NCI-H1092 (cell line): ENCODE measurements around the gene STUB1.
A peak's percentile ranks its signal among the peaks of the same experiment; 100 is the strongest.

Experiments
- DNase-seq: peaks from one replicate; lab custom pipeline; 2025; lab: John Stamatoyannopoulos, UW

Gene STUB1

DNA sequence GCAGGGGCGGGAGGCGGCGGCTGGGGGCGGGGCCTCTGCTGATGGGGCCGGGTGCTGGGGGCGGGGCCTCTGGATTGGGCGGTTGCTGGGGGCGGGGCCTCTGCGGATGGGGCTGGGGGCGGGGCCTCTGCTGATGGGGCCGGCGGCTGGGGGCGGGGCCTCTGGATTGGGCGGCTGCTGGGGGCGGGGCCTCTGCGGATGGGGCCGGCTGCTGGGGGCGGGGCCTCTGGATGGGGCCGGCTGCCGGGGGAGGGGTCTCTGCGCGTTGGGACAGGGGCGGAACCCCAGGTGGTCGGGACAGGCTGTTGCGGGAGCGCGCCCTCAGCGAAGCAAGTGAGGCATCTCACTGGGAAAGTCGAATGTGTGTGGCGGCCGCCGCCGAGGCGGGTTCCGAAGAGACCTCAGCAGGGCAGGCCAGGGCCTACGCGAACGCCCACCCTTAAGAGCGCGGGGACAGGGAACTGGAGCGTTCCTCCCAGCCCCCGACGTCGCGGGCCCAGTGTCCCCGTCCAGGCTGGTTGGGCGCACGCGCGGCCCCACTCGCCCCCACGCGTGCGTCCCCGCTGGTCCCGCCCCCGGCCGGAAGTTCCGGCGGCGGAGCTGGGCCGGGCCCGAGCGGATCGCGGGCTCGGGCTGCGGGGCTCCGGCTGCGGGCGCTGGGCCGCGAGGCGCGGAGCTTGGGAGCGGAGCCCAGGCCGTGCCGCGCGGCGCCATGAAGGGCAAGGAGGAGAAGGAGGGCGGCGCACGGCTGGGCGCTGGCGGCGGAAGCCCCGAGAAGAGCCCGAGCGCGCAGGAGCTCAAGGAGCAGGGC lies at the start of gene STUB1:
TSS of gene STUB1 (plus strand) at position 597 of the 811 bp plus-strand sequence. CDS start at position 713, 116 bp downstream.
- peak; percentile 83 for DNase-seq

DNA sequence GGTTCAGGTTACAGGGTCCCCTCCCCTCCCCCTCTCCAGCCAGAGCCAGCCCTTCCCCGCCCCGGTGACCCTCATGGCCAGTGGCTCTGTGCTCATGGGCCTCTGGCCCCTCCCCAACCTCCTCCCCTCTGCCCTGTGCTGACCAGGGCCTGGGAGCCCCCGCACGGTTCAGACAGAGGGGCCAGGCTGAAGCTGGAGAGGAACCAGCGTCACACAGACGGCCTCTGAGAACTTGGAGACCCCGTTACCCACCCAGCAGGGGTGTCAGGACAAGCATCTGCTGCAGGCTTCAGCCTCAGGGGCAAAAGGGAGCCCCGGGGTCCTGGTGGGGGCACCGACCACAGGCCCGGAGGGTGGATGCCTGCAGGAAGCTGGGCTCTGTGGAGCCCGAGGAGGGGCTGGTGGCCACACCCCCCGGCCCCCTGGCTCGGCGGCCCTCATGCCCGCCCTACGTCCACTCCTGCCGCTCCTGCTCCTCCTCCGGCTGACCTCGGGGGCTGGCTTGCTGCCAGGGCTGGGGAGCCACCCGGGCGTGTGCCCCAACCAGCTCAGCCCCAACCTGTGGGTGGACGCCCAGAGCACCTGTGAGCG lies 49.3 kb upstream of the STUB1 start, which contains the start of gene WFIKKN1:
TSS of gene WFIKKN1 (plus strand) at position 171 of the 591 bp plus-strand sequence. CDS start at position 440, 269 bp downstream.
- no peak for DNase-seq

DNA sequence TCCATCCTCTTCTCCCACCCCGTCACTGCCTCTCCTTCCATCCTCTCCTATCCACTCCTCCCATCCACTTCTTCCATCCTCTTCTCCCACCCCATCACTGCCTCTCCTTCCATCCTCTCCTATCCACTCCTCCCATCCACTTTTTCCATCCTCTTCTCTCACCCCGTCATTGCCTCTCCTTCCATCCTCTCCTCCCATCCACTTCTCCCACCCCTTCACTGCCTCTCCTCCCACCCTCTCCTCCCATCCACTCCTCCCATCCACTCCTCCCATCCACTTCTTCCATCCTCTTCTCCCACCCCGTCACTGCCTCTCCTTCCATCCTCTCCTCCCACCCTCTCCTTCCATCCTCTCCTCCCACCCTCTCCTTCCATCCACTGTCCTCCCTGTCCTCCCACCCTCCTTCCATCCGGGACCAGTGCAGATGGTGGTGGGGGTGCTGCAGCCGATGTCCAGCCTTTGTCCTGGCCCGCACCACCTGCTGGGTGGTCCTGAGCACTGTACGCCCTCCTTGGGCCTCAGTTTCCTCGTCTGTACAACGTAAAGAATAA lies 48.3 kb upstream of the STUB1 start:
- DNase-seq, result no peak

DNA sequence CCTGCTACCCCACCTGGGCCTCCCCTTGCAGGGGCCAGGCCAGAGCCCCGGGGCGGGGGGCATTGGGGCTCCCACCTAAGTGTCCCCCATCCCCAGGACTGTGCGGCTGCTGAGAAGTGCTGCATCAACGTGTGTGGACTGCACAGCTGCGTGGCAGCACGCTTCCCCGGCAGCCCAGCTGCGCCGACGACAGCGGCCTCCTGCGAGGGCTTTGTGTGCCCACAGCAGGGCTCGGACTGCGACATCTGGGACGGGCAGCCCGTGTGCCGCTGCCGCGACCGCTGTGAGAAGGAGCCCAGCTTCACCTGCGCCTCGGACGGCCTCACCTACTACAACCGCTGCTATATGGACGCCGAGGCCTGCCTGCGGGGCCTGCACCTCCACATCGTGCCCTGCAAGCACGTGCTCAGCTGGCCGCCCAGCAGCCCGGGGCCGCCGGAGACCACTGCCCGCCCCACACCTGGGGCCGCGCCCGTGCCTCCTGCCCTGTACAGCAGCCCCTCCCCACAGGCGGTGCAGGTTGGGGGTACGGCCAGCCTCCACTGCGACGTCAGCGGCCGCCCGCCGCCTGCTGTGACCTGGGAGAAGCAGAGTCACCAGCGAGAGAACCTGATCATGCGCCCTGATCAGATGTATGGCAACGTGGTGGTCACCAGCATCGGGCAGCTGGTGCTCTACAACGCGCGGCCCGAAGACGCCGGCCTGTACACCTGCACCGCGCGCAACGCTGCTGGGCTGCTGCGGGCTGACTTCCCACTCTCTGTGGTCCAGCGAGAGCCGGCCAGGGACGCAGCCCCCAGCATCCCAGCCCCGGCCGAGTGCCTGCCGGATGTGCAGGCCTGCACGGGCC lies 47.5 kb upstream of the STUB1 start:
- no peak for DNase-seq

DNA sequence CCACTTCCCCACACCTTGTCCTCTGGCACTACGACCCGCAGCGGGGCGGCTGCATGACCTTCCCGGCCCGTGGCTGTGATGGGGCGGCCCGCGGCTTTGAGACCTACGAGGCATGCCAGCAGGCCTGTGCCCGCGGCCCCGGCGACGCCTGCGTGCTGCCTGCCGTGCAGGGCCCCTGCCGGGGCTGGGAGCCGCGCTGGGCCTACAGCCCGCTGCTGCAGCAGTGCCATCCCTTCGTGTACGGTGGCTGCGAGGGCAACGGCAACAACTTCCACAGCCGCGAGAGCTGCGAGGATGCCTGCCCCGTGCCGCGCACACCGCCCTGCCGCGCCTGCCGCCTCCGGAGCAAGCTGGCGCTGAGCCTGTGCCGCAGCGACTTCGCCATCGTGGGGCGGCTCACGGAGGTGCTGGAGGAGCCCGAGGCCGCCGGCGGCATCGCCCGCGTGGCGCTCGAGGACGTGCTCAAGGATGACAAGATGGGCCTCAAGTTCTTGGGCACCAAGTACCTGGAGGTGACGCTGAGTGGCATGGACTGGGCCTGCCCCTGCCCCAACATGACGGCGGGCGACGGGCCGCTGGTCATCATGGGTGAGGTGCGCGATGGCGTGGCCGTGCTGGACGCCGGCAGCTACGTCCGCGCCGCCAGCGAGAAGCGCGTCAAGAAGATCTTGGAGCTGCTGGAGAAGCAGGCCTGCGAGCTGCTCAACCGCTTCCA lies 46.7 kb upstream of the STUB1 start:
- no peak for DNase-seq

GRCh38 chr16:634051-634670 lies 46.0 kb upstream of the STUB1 start:
- DNase-seq, result no peak

- no peak for DNase-seq
Measured at GRCh38 chr16:634996-635395, 45.2 kb upstream of the STUB1 start.

DNA sequence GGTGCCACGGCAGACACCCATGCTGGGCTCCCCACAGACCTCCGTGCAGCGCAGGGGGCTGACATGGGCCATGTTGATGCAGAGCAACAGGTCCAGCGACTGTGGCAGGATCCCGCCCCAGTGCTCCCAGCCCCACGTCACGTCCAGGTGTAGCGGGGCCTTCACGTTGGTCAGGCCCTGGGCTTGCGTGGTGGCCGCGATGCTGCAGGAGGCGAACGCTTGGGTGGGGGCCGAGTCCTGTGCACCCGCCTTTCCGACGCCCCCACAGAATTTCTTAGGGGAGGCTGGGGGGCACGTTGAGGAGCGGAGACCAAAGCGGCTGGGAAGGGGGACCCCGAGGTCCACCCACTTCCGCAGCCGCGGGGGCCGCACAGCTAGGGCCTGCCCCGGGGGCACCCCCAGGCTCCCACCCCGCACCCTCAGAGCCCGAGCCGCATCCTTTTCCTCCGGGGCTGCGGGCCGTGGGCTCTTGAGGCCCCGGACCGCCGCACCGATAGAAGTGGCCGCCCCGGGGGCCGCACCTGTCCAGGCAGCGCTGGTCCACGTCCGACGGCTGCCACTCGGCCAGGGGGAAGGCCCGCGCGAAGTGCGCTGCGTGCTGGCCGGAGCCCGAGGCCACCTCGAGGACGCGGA lies 44.5 kb upstream of the STUB1 start:
- DNase-seq, result no peak

DNA sequence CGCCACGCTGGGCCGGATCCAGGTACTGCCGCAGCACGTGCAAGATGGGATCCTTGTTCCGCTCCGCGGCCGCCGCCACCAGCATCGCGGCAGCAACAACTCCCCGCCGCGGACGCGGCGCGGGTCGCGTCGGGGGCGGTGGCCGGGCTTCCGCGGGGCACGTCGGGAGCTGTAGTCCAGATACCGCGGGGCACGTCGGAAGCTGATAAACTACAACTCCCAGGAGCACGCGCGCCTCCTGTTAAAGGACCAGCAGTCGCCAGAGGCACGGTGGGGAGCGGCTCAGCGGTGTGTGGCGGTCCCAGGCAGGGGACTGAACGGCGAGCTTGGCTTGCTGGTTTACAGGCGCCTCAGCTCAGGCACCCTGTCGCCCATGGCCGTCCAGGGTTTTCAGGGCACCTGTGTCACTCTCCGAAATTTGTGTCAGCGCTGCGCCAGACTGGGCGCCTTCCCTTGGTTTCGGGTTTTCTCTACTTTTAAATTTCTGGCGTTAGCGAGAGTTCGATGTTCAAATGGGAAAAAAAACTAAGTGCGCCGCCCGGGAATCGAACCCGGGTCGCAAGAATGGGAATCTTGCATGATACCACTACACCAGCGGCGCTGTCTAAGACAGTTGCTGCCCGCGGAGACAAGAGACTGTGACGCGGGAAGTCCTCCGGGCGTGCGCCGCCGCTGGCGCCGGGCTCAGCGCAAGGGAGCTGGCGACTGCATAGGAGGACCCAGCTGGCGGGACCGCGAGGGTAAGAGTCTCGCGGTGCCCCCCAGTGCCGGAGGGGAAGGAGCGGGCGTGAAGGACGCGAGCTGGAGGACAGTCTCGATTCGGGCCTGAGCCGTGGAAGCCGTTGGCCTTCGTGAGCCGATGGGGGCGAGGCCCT lies 43.8 kb upstream of the STUB1 start, which contains the start of gene METTL26:
TSS of gene METTL26 (minus strand) at position 100 of the 875 bp plus-strand sequence. CDS start at position 85, 15 bp downstream.
- DNase-seq, result peak; percentile 95

GRCh38 chr16:637081-638018 lies 42.9 kb upstream of the STUB1 start:
- peak; percentile 91 for DNase-seq

DNA sequence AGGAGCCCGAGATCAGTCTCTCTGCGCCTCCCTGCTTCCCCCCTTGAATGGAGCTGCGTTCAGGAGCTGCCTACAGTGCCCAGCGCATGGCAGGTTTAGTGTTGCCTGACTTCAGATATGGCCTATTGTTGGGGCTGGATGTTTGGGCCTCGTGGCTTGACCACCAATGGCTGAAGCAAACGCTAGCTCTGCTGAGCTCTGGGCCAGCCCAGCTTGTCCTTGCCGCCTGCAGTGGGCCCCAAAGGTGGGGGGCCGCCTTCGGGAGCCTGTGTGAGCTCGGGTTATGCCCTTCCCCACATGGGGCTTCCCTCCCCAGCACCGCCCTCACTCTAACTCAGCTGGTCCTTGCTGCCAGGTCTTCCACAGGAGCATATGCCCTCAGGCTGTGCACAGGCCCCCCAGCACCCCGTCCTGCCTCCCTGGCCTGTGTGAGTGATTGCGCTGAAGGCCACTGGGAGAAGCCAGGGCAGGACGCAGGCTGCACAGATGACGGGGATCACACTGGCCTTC lies 42.1 kb upstream of the STUB1 start:
- no peak for DNase-seq

DNA sequence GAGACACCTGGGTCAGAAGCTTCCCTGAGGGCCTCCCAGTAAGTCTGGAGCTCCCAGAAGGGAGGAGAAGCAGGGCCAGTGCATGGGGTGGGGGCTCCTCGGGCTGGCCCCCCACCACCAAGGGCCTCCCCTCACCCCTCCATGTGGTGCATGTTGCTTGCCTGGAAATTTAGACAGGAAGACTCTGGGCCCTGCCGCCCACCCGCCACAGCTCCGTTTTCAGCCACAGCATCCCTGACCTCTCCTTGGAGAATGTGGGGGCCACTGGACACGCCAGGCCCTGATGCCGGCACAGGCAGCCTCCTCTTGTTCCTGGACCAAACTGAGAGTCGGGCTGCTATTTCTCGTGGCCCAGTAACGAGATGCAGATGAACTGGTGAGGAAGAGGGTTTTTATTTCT lies 41.4 kb upstream of the STUB1 start:
- no peak for DNase-seq

DNA sequence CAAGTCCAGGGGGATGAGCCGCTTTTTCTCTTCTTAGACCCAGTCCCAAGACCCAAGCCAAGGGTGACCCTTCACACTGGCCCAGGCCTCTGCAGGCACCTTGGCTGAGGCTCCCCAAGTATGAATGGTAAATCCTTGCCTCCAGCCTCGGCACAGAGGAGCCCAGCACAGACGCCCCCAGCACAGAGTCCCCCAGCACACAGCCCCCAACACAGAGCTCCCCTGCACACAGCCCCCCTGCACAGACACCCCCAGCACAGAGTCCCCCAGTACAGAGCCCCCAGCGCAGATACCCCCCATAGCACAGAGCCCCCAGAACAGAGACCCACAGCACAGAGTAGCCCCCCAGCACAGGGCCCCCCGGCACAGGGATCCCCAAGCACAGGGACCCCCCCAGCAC lies 39.6 kb upstream of the STUB1 start:
- DNase-seq, result no peak

DNA sequence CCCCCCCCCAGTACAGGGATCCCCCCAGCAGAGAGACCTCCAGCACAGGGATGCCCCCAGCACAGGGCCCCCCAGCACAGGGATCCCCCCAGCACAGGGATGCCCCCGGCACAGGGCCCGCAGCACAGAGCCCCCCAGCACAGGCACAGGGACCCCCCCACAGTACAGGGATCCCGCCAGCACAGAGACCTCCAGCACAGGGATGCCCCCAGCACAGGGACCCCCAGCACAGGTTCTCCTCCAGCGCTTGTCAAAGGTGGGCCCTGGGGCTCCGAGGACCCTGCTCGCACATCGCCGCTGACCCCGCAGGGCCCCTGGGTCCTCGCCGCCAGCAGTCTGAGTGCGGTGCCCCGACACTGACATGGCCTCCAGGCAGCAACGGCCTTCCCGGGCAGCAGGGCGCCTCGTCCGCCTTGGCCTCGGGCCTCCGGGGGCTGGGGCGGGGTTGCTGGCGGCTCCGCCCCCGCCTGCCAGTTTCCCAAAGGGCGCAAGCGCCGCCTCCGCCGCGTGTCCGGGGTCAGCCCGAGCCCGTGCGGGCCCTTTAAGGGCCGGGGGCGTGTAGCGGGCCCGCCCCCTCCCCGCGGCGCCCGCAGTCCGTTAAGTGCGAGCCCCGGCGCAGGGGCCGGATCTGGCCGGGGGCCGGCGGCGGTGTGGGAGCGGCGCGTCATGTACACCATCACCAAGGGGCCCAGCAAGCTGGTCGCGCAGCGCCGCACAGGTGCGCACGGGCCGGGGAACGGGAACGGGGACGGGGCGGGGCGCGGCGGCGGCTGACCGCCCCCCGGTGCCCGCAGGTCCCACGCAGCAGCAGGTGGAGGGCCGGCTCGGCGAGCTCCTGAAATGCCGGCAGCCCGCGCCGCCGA lies 38.7 kb upstream of the STUB1 start, which contains the start of gene MCRIP2:
TSS of gene MCRIP2 (plus strand) at position 503 of the 863 bp plus-strand sequence. CDS start at position 667, 164 bp downstream.
- DNase-seq, result peak; percentile 43

DNA sequence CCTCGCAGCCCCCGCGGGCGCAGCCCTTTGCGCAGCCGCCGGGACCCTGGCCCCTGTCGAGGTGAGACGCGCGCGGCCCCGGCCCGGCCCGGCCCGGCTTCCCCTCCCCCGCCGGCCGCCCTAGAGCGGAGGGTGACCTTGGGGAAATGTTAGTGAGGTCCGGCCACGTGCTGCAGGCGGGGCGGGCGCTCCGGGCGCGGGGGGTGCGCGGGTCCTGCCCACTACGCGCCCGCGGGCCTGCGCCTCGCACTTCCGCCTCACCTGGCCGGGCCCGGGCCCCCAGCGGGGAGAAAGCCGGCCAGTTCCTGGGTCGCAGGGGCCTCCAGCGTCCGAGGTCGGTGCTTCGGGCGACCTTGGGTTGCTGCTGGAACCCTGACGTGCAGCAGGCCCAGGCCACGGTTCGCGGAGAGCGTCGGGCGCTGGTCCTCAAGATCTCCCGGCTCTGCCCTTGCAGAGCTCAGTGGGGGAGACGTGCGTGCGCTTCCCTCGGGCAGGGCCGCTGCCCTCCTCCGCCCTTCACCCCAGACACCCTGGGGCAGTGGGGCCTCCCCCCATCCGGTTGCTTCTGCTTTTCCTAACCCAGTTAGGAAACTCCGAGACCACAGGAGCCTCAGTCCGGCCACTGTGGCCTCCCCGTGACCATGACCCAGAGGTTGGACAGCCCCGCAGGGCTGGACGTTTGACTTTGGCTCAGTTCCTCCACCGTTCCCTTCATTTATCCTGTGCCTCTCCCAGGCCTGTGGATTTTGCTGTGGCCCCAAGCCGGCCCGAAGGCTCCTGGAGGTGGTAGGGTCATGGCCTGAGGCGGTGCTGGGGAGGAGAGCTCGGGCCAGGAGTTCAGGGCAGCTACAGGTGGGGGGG lies 37.8 kb upstream of the STUB1 start:
- DNase-seq, result no peak

DNA sequence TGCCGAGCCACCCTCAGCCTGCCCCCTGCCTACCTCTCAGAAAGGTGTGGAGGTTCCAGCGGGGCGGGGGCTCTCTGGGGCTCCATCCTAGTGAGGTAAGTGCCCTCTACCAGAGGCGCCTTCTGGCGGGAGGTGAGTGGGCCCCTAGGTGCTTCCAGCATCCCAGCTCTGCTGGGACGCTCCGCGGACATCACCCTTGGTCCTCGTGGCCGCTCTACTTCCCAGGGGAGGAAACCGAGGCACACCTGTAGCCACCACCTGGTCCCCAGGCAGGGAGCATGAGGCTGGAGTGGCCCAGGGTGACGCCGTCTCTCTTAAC lies 37.2 kb upstream of the STUB1 start:
- DNase-seq, result no peak
